EH (cell line): Measurements from ENCODE around the gene LEMD3.
A peak's percentile ranks its signal among the peaks of the same experiment; 100 is the strongest.

Experiments
- DNase-seq: peaks from one replicate; pipeline ENCODE4 v3.0.0-alpha.2; 2015; ENCODE audit warnings: low read depth

The LEMD3 gene

DNA sequence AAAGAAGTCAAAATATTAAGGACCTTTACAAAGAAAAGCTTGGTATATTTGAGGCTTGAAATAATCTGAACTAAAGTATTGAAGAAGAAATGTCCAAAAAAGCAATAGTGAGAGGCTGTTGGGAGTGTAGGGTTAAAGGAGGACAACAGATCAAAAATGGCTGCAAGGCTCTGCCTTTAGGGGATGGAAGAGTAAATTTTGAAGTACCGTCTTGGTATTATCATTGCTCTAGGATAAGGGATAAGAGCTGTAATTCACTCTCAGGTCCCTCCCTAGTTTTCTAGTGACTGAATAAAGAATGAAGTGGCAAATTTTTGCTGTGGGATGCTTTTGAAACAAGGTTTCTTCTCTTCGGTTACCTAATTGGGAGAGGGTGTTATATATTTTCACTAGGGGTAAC, 38.7 kb downstream of the LEMD3 start:
- DNase-seq, result no peak

DNA sequence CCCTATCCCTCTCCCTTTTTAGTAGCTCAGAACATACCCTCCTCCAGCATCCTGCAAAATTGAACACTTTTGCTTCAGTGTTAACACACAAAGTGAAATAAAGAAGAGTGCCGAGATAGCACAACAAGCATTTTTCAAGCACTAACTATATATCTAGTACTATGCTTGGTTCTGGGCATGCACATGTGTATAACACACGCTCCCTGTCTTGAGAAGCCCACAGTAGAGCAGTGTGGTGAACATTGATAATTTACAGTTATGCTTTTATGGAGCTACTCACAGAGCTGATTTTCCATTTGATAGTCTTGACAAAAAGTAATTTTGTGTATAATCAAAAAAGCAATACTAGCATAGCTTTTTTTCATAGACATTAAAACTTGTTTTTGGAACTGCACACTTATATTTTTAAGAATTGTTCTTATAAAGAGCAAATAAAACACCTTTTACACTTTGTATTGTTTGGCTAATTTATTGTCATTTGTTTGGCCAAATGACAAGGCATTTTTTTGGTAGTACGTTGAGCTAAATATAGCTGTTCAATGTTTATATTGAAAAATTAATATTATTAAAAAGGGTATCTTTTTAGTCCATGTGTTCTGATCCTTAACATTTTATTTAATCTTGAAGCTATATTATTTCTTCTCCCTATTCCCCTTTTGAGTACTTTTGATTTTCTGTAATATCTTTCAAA, 39.7 kb downstream of the LEMD3 start:
- no peak for DNase-seq

DNA sequence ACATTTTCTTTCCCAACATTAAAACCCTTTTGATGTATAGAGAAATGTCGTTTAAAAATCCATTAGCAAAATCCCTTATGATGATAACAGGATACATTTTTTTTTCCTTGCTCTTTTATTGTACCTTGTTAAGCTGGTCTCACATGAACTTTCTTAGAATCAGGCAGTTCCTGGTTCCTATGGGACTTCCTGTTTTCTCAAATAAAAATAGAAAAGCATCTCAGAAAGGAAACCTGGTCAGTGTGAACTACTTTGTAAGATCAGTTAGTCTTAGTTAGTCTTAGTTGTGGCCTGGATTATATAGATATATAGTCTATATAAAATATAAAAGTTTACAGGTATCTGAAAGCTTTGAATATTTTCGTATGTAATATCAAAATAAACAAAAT, 40.3 kb downstream of the LEMD3 start:
- no peak for DNase-seq

DNA sequence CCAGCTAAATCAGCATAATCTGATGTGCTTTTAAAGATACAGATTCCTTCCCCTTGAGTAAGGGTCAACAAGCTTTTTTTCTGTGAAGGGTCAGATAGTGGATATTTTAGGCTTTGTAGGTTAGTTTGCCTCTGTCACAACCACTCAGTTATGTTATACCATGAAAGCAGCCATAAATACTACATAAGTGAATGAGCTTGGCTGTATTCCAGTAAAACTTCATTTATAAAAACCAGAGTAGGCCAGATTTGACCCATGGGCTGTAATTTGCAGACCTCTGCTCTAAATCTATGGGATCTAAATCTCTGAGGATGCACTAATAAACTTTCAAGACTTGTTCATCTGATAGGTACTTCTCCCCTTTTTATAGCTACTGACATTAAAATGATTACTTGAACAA, 47.7 kb downstream of the LEMD3 start:
- DNase-seq, result no peak

DNA sequence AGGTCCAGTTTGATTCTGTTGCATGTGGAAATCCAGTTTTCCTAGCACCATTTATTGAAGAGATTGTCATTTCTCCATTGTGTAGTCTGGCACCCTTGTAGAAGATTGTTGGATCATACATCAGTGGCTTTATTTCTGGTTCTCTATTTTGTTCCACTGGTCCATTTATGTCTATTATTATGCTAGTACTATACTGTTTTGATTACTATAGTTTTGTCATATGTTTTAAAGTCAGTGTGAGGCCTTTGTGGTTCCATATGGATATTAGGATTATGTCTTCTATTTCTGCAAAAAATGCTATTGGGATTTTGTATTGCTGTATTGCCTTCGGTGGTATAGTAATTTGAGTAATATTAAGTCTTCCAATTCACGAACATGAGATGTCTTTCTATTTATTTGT, 51.4 kb downstream of the LEMD3 start:
- DNase-seq, result no peak

DNA sequence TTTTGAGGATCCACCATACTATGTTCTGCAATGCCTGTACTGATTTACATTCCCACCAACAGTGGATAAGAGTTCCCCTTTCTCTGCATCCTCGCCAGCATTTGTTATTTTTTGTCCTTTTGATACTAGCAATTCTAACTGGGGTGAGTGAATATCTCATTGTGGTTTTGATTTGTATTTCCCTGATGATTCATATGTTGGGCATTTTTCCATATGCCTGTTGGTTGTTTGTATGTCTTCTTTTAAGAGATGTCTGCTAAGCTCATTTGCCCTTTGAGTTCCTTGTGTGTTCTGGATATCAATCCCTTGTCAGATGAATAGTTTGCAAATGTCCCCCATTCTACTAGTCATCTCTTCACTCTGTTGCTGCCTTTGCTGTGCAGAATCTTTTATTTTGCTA, 60.1 kb downstream of the LEMD3 start:
- DNase-seq, result peak; percentile 84

DNA sequence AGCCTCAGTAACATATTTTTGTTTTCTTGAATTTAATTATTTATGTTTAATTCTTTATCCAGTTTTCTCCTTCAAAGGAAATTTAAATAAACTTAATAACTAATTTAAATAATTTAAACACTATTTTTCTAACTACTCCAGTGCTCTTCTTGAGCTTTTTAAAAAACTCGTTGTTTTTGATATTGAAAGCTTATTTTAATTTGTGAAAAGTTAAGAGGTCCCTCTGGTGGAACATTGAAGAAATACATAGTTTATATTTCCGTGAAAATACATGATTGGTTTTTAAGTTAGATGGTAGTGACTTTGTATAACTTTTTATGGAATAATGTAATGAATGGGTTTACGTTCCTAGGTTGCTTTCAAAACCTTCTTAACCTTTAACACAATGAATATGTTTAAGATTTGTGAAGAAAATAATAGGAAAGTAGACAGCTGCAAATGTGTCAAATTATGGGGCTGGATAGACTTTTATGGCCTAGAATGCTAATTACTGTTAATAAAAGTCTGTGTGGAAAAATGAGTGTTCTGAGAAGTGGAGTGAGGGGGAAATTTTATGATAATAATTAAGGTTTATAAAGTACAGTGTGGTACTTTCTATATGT, 63.2 kb downstream of the LEMD3 start:
- peak; percentile 36 for DNase-seq

DNA sequence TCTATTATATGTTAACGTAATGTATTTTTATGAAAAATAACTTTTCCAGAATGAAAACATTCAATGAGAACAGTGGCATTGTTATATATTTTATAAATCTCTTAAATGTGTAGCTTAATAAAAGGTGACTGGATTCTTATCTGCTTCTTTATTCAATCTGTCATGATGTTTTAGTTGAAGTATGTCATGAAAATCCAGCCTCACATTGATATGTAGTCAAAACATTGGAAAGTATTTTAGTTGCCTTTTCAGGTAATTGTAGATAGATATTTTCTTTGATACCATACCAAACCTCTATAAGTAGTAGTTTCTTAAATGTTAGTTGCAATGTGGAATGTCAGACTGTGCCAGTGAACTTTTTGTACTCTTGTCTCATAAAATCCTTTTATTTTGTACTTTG, 67.8 kb downstream of the LEMD3 start:
- DNase-seq, result no peak

DNA sequence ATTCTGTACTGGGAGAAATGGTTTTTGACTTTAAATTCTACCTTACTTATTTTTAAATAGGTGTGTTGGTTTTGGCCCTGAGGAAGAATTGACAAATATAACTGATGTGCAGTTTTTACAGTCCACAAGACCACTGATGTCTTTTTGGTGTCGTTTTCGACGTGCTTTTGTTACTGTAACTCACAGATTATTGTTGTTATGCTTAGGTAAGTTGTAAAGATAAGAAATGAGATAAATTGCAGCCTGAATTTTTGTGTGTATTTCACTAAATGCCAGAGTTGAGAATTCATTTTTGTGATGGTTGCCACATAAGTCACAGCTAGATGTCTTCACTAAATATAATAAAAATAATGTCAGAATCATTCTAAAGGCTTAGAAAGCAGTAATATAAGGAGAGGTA, 69.2 kb downstream of the LEMD3 start:
- DNase-seq, result peak; percentile 21

DNA sequence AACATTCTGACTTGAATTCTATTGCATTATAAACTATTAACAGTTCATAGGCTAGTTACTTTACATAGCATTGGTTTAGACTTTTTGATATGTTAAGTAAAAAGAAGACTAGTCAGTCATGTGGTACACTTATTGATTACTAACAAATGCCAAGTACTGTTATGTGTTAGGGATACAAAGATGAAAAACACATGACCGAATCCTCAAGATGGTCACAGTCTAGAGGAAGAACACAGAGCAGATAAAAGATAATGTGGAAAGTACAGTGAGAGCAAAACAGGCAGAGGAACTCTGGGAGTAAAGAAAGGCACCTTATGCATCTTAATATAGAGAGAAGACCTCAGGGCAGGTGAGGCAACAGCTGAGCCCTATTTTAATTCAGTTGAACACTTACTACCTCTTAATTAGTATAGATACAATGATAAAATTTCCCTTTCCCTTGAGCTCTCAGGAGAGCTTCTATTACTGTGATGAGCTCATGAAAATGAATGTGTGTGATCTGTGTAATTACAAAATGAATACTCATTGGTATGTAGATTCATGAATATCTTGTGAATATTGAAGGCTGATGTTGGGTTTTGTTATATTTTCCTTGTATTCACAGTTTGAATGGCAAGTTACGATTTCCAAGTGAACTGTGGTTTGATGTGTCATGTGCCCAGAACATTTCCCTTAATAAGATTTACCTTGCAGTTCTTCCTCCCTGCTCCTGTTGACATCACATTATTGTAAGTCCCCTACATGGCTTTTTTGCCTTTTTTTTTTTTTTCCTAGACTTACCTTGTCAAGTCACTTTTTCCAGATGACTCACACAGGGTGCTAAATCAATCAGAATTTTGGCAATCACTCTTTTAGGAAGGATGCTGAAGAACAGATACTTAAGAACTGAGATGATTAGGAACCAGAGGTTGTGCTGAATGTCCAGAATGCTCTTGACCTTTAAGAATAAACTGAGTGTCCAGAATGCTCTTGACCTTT, 79.6 kb downstream of the LEMD3 start:
- no peak for DNase-seq

DNA sequence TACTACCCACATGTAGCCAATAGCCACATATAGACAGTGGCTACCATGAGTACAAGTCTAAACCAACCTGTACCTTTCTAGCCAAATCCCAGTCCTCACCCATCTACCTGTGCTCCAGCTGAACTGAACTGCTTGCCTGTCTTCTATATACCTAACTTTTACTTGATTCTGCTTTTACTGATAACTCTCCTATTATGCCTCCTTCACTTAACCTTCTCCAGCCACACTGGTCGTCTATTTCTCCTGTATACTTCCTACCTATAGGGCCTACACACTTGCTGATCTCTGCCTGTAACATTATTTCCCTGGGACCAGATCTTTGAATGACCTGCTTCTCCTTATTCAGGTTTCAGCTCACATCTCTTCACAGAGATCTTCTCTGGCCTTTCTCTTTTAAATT, 83.1 kb downstream of the LEMD3 start:
- DNase-seq, result no peak

DNA sequence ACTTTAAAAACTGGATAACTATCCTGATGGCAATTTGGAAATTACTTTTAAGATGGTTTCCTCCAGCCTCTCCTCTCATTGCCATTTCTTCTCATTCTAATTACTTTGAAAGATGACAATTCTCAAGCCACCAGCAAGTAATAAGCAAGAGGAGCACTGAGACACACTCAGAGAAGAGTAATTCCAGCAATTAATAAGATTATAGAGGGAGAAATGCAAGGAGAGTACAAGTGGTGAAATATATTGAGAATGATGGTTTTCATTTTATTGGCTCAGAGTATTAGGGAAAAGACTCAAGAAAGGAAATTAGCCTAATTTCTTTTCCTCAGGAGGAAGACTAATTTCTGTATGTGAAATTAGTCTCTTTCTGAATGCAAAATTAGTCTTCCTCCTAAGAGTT, 88.6 kb downstream of the LEMD3 start:
- no peak for DNase-seq

DNA sequence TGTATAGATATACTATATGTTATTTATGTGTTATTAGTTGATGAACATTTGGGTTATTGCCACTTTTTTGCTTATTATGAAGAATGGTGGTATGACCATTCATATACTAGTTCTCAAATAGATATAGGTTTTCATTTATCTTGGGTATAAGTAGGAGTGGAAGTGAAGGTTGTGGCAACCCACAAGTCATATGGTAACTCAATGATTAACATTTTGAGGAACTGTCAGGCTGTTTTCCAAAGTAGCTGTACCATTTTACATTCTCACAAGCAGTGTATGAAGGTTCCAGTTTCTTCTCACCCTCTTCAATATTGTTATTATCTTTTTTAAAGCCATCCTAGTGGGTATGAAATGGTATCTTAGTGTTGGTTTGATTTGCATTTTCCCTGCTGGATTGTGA, 90.1 kb downstream of the LEMD3 start:
- no peak for DNase-seq

DNA sequence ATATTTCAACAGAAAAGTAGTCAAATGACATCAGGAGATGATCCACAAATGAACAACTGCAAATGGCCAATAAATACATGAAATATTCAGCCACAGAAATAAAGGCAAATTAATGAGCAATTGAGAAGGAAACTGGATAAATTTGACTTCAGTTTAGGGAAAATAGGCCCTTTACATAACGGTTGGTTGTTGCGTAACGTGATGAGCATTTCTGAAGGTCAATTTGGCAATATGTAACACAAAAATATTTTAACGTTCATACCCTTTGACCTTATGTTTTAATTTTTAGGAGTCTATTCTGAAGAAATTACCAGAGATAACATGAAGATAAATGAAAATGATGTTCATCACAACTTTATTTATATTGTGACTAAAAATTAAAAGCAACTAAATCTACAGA, 94.4 kb downstream of the LEMD3 start:
- no peak for DNase-seq

DNA sequence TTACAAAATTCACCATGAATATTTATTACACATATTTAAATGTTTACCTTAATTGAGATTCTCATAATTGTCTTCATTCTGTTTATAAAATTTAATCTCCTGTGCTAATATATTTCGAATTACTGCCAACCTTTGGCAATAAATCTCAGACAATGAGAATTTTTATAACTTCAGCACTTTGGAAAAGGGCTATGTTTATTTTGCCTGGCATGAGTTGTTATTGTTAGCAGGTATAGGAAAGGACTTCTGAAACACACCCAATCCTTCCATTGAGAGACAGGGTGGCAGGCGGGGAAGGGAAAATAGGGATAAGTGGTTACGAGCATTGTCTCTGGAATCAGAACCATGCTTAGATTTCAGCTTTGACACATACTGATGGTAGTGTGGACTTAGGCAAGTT, 97.0 kb downstream of the LEMD3 start:
- DNase-seq, result no peak

DNA sequence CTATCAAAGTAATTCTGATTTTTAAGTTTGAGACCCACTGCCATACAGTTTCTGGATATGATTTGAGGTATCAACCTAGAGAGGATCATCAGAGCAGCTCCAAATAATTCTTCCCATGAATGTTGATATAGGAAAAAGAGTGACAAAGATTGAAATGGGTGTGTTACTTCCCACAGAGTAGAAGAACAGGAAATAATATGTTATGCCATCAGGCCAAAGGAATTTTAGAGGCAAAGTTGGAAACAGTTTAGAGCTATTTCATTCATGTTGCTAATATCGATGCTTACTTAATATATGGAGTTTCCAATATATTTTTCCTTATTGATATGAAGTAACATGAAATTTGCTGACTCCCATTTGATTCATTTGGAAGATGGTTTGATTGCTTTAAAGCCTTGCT, 100.2 kb downstream of the LEMD3 start:
- peak; percentile 39 for DNase-seq

DNA sequence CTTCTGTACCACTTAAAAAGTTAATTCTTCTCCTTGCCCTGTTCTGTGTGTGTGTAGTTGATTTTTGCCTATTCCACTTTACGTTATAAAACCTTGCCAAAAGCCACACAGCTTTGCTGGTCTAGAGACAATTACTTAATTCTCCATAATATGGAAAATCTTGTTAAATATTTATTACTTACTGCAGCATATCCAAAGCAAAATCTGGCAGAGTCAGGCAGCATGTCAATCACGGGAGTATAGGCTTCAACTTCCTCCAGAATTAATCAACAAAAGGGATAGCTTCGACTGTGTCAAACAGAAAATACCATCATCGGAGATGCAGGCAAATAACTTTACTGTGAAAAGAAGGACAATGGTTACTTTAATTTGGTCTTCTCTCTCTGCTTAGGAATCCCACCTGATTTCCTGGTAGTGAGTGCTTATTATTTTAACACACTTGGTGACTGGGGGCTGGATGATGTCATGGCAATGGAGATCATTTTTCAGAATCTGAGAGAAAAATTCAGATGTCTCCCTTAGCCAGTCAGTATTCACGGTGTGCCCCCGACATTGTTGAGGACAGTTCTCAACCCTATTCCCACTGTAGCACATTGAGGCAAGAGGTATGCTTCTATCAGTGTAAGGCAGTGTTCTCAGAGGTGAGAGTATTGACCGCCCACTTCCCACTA, 105.4 kb downstream of the LEMD3 start:
- no peak for DNase-seq

DNA sequence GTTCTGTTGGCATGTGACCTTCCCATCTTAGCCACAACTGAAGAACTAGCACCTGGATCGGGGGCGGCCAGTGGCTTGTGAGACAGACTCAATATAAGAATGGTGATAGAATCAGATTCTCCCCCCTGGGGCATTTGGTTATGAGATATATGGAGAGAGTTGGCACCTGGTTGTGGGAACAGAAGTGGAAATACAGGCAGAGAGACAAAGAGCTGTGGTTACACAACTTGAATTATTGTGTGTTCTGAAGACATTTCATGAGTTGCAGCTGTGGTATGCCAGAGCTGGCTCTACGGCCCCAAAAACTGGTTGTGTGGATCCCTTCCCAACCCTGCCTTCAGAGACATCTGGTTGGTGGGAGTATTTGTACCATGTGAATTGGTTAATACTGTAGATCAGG, 106.2 kb downstream of the LEMD3 start:
- DNase-seq, result no peak

DNA sequence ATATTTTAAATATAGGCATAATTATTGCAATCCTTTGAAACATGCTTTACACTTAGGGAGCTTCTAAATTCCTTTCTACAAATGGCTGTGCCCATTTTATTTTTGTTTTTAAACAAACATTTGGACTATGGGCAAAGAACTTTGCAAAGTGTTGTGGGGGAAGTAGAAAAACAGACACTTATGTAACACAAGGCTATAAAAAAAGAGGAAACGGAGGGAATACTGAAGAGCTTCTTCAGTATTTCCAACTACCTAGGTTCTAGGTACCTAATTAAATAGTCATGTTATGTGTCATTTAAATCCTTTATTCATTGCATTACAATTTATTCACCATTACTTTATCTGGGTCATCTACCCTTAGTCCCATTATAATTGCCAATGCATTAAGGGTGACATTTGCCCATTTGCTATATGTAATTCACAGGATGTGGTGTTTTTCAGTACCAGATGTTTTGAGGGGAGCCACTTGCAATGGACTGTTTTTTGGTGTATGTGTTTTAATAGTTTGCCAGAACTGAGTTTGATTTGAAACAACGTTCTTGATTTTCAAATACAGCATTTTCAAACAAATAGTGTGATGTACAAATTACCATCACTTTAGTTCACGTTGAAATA, 107.6 kb downstream of the LEMD3 start:
- DNase-seq, result no peak

DNA sequence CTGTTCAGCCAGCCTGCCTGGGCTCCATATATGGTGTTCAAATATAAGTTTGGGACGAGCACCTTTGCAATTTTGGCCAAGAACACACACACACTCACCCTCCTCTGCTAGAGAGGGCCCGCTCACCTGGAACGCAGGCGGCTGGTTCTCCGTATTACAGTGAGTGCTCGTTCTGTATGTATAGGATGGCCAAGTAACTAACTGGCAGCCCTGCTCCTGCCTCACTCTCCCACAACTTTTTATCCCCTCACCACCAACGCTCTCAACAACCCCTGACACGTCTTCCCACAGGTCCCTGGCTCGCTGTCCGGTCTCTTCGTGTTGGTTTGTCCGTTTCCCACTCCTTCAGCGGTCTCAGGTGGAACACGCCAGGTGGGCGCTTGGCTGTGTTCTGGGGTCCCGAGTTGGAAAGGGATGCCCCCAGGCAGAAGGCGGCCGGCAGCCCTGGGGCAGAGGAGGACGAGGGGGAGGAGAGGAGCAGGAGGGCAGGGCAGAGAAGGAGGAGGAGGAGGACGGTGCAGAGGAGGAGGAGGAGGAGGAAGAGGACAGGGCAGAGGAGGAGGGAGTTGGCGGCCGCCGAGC, 108.7 kb downstream of the LEMD3 start:
- DNase-seq, result no peak

DNA sequence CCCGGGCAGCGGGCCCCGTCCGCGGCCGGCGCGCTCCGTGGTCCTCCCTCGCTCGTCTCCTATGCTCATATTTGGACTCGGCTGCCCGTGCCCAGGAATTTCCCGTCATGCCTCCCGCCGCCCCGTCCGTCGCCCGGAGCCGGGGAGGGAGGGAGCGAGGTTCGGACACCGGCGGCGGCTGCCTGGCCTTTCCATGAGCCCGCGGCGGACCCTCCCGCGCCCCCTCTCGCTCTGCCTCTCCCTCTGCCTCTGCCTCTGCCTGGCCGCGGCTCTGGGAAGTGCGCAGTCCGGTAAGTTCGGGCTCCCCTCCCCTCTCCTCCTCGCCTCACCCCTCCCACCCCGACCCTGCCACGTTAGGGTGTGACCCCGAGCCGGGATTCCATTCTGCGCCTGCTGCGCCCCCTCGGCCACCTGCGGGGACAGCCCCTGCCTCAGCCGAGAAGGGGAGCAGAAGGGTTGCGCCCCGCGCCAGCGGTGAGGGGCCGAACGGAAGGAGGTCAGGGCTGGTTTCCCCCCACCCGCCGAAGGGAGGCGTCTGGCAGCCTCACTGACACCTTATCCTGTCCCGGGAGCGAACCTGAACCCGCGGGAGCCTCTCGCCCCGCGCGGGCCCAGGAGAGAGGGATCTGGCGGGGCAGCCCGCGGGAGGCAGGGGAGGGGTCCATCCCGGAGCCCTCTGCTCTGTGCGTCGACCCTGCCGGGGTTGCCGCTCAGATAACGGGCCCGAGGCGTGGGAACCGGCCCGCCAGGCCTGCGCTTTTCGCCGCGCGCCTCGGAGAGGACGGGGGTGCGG, 109.4 kb downstream of the LEMD3 start, which contains the start of gene MSRB3:
MSRB3 (plus strand) TSS at position 108 of the 793 bp plus-strand sequence. CDS start 29,897 bp downstream, outside the sequence.
- DNase-seq, result peak; percentile 89
